GM12874 (cell line): Measurements from ENCODE around the gene KRT36.

Experiments used
- CTCF ChIP-seq: IDR thresholded peaks from 2 replicates; pipeline ENCODE4 v1.5.1; 2011; ENCODE audit warnings: low read depth, mild to moderate bottlenecking, control low read depth, low read length, moderate library complexity; ENCODE audit not compliant: insufficient read depth

KRT36 gene

GRCh38 chr17:41486316-41486715 is 3.4 kb downstream of the KRT36 start:
- TF ChIP-seq CTCF = no peak

GRCh38 chr17:41484920-41485904 is 4.5 kb downstream of the KRT36 start:
- no peak for TF ChIP-seq CTCF

GRCh38 chr17:41483991-41484826 is 5.5 kb downstream of the KRT36 start:
- TF ChIP-seq CTCF = no peak

GRCh38 chr17:41483531-41483930 is 6.2 kb downstream of the KRT36 start:
- TF ChIP-seq CTCF = no peak

- no peak for TF ChIP-seq CTCF
These were observed 8.7 kb downstream of the KRT36 start, which contains the start of gene KRT35 for GRCh38 chr17:41481036-41481435. KRT35 (minus strand) TSS chr17:41481151; CDS start chr17:41481097, 54 bp downstream.

GRCh38 chr17:41480581-41480980 is 9.1 kb downstream of the KRT36 start:
- no peak for TF ChIP-seq CTCF

GRCh38 chr17:41480136-41480535 is 9.6 kb downstream of the KRT36 start:
- TF ChIP-seq CTCF = no peak
